NB4 (cell line): Measurements from ENCODE around the gene LYRM4.

ENCODE experiments used
- CTCF ChIP-seq: IDR thresholded peaks from one replicate; pipeline ENCODE4 v1.5.1; 2012; ENCODE audit warnings: low read depth, low read length
- MAX ChIP-seq: IDR thresholded peaks from 2 replicates; pipeline ENCODE4 v1.6.1; 2011; ENCODE audit warnings: low read depth, low read length
- POLR2A ChIP-seq: IDR thresholded peaks from 2 replicates; pipeline ENCODE4 v1.6.1; 2011; ENCODE audit warnings: mild to moderate bottlenecking; ENCODE audit not compliant: insufficient read length; ENCODE audit errors: extremely low read depth

- TF ChIP-seq CTCF: no peak
- no peak for TF ChIP-seq POLR2A
- TF ChIP-seq MAX: no peak
These were observed 119.7 kb downstream of the LYRM4 start for GRCh38 chr6:5141046-5141445.
